IMR-90 (cell line): ENCODE results near the gene ZNF518A. TPM values are rescaled to one million over a fixed set of nuclear protein-coding genes. Genes with fewer than 3 reads are reported as not detected.
A peak's percentile ranks its signal among the peaks of the same experiment; 100 is the strongest.

Experiments
- ATAC-seq: fragments of 200-7000 bp; cut with Tn5 transposase; 2 replicates; pipeline ENCODE4 v1.9.1; 2020; ENCODE audit warnings: low read depth, mild to moderate bottlenecking, moderate library complexity
- BruUV-seq: library from RNA; stranded (reverse); fragments of 400-500 nt; replicated peaks from 2 replicates; lab custom pipeline; 2021; lab: Mats Ljungman, UMichigan
- CTCF ChIA-PET: fragments of 300-600 bp; formaldehyde crosslinking; extraction: SDS; loops from one replicate; lab custom pipeline; 2021; ENCODE audit warnings: antibody characterized with exemption; lab: Yijun Ruan, JAX
- POLR2A ChIA-PET: fragments of 300-600 bp; sonication (Branson Sonifier 250); formaldehyde crosslinking; loops from one replicate; lab custom pipeline; 2022; ENCODE audit warnings: antibody characterized with exemption; ENCODE audit not compliant: unreplicated experiment; lab: Charles Lee
- DNase-seq: peaks from one replicate; pipeline ENCODE4 v3.0.0; 2013
- H2AFZ ChIP-seq: replicated peaks from 2 replicates; pipeline ENCODE3; 2013; ENCODE audit warnings: low read length, mild to moderate bottlenecking; ENCODE audit not compliant: poor library complexity
- H2AK5ac ChIP-seq: 2 replicates; pipeline ENCODE4 v1.6.1; 2013; ENCODE audit warnings: low read depth, low read length, inconsistent platforms
- H2AK9ac ChIP-seq: replicated peaks from 2 replicates; pipeline ENCODE3; 2013; ENCODE audit warnings: mild to moderate bottlenecking, low read depth, low read length, moderate library complexity; ENCODE audit not compliant: poor library complexity
- H2BK120ac ChIP-seq: 2 replicates; pipeline ENCODE4 v1.6.1; 2013; ENCODE audit warnings: low read depth, low read length, inconsistent platforms
- H2BK15ac ChIP-seq: 3 replicates; pipeline ENCODE4 v1.6.1; 2013; ENCODE audit warnings: low read depth, low read length, inconsistent platforms
- H2BK20ac ChIP-seq: 2 replicates; pipeline ENCODE4 v1.6.1; 2013; ENCODE audit warnings: low read depth, mild to moderate bottlenecking, inconsistent platforms, low read length, moderate library complexity
- H2BK5ac ChIP-seq: 2 replicates; pipeline ENCODE4 v1.6.1; 2013; ENCODE audit warnings: mild to moderate bottlenecking, low read depth, low read length, inconsistent platforms; ENCODE audit not compliant: poor library complexity, severe bottlenecking
- H3K14ac ChIP-seq: replicated peaks from 2 replicates; pipeline ENCODE4 v1.6.1; 2013; ENCODE audit warnings: low read depth, low read length, inconsistent platforms
- H3K18ac ChIP-seq: 2 replicates; pipeline ENCODE4 v1.6.1; 2013; ENCODE audit warnings: low read depth, low read length, control low read depth
- H3K23ac ChIP-seq: 2 replicates; pipeline ENCODE4 v1.6.1; 2013; ENCODE audit warnings: low read depth, low read length, inconsistent platforms
- H3K27ac ChIP-seq: 2 replicates; pipeline ENCODE4 v1.5.1; 2013; ENCODE audit warnings: mild to moderate bottlenecking, control low read depth, low read length; ENCODE audit not compliant: insufficient read depth
- H3K27me3 ChIP-seq: 2 replicates; pipeline ENCODE4 v1.6.1; 2013; ENCODE audit warnings: low read length; ENCODE audit not compliant: control insufficient read depth, insufficient read depth
- H3K36me3 ChIP-seq: 2 replicates; pipeline ENCODE4 v1.6.1; 2013; ENCODE audit warnings: low read length, mixed read lengths; ENCODE audit not compliant: control insufficient read depth, insufficient read depth
- H3K4ac ChIP-seq: 2 replicates; pipeline ENCODE4 v1.6.1; 2013; ENCODE audit warnings: low read depth, low read length, inconsistent platforms
- H3K4me1 ChIP-seq: 2 replicates; pipeline ENCODE4 v1.6.1; 2013; ENCODE audit warnings: low read length, mixed read lengths; ENCODE audit not compliant: control insufficient read depth, insufficient read depth
- H3K4me2 ChIP-seq: 2 replicates; pipeline ENCODE4 v1.6.1; 2013; ENCODE audit warnings: low read depth, mild to moderate bottlenecking, control low read depth, low read length, moderate library complexity
- H3K4me3 ChIP-seq: 2 replicates; pipeline ENCODE4 v1.5.1; 2013; ENCODE audit warnings: low read depth, mild to moderate bottlenecking, control low read depth, low read length, moderate library complexity; ENCODE audit not compliant: insufficient read depth
- H3K56ac ChIP-seq: 2 replicates; pipeline ENCODE4 v1.6.1; 2013; ENCODE audit warnings: low read length, inconsistent platforms; ENCODE audit not compliant: insufficient read depth; ENCODE audit errors: extremely low read depth
- H3K79me1 ChIP-seq, 2 experiments: 2 replicates each; pipeline ENCODE4 v1.6.1; 2013; ENCODE audit warnings: low read length in 2 of 2, inconsistent platforms in 1 of 2, low read depth in 1 of 2
- H3K9ac ChIP-seq: 2 replicates; pipeline ENCODE4 v1.6.1; 2013; ENCODE audit warnings: low read depth, low read length, control low read depth
- H3K9me1 ChIP-seq: 2 replicates; pipeline ENCODE4 v1.6.1; 2013; ENCODE audit warnings: low read length, inconsistent platforms; ENCODE audit not compliant: insufficient read depth
- H3K9me3 ChIP-seq: 2 replicates; pipeline ENCODE4 v1.6.1; 2013; ENCODE audit warnings: low read length; ENCODE audit not compliant: control insufficient read depth, insufficient read depth
- H4K20me1 ChIP-seq: 2 replicates; pipeline ENCODE4 v1.6.1; 2013; ENCODE audit warnings: low read length, inconsistent platforms; ENCODE audit not compliant: insufficient read depth
- H4K5ac ChIP-seq: 2 replicates; pipeline ENCODE4 v1.6.1; 2013; ENCODE audit warnings: mild to moderate bottlenecking, low read depth, low read length, control low read depth
- H4K8ac ChIP-seq, 2 experiments: 2 replicates each; pipeline ENCODE4 v1.6.1; 2013; ENCODE audit warnings: low read depth in 2 of 2, low read length in 2 of 2, control low read depth in 1 of 2, inconsistent platforms in 1 of 2
- H4K91ac ChIP-seq: 2 replicates; pipeline ENCODE4 v1.6.1; 2013; ENCODE audit warnings: low read depth, low read length, inconsistent platforms; ENCODE audit not compliant: insufficient read depth
- CTCF ChIP-seq: conservative IDR thresholded peaks from 2 replicates; pipeline ENCODE4 v1.5.1; 2012; ENCODE audit warnings: mild to moderate bottlenecking, low read depth, low read length, improper control_type of control experiment
- ELK1 ChIP-seq: fragments of 150-350 bp; IDR thresholded peaks from 2 replicates; pipeline ENCODE4 v1.6.1; 2016; ENCODE audit warnings: low read depth, mild to moderate bottlenecking, low read length, moderate library complexity, borderline replicate concordance
- FOS ChIP-seq: fragments of 150-350 bp; IDR thresholded peaks from 2 replicates; pipeline ENCODE4 v1.6.1; 2016; ENCODE audit warnings: low read depth, low read length
- MAFK ChIP-seq: IDR thresholded peaks from 2 replicates; pipeline ENCODE4 v1.6.1; 2012; ENCODE audit warnings: low read depth, low read length, improper control_type of control experiment
- MAZ ChIP-seq: IDR thresholded peaks from 2 replicates; pipeline ENCODE4 v1.6.1; 2012; ENCODE audit warnings: low read depth, mild to moderate bottlenecking, low read length, improper control_type of control experiment, moderate library complexity, borderline replicate concordance
- NFE2L2 ChIP-seq: fragments of 150-350 bp; IDR thresholded peaks from 2 replicates; pipeline ENCODE4 v1.6.1; 2016; ENCODE audit warnings: low read depth, mild to moderate bottlenecking, low read length
- POLR2A ChIP-seq: IDR thresholded peaks from 2 replicates; pipeline ENCODE4 v1.6.1; 2012; ENCODE audit warnings: mild to moderate bottlenecking, low read depth, low read length
- SMC3 ChIP-seq: fragments of 150-350 bp; IDR thresholded peaks from 2 replicates; pipeline ENCODE4 v1.6.1; 2016; ENCODE audit warnings: low read depth, mild to moderate bottlenecking, antibody characterized with exemption, low read length, moderate library complexity
- USF2 ChIP-seq: fragments of 150-350 bp; IDR thresholded peaks from 2 replicates; pipeline ENCODE4 v1.6.1; 2017; ENCODE audit warnings: mild to moderate bottlenecking, antibody characterized with exemption, low read length, low read depth
- dilution Hi-C: fragments of 300-500 bp; cut with HindIII; formaldehyde crosslinking; loops from one replicate; pipeline ENCODE4 v1.14.3; 2018; ENCODE audit warnings: low sequenced_read_pairs; ENCODE audit not compliant: unreplicated experiment
- in situ Hi-C: fragments of 300-500 bp; cut with MboI; formaldehyde crosslinking; loops from 3 replicates; pipeline ENCODE4 v1.14.3; 2019; ENCODE audit warnings: low sequenced_read_pairs, inconsistent platforms, mixed read lengths
- intact Hi-C: fragments of 100-400 bp; cut with micrococcal nuclease; formaldehyde crosslinking; loops from 2 replicates; pipeline ENCODE4 v1.10.0; 2022
- polyA plus RNA-seq, 3 experiments: library from polyadenylated mRNA; depleted of rRNA; stranded (reverse); fragments of >200 nt; gene quantifications; 2 replicates each; pipeline ENCODE4 v1.2.3, GENCODE V29; 2012; ENCODE audit warnings: low replicate concordance in 1 of 3
- total RNA-seq: library from RNA; depleted of rRNA; stranded (reverse); fragments of >200 nt; gene quantifications from 2 replicates; pipeline ENCODE4 v1.2.3, GENCODE V29; 2012

ZNF518A gene
- total and polyA plus RNA-seq, 2 of the 4 experiments (the other 2 are of a cell fraction): 2.1 to 7.9 TPM

- no peak for TF ChIP-seq CTCF
These were observed 1.5 kb downstream of the ZNF518A start (continued) for GRCh38 chr10:96131621-96132020.

DNA sequence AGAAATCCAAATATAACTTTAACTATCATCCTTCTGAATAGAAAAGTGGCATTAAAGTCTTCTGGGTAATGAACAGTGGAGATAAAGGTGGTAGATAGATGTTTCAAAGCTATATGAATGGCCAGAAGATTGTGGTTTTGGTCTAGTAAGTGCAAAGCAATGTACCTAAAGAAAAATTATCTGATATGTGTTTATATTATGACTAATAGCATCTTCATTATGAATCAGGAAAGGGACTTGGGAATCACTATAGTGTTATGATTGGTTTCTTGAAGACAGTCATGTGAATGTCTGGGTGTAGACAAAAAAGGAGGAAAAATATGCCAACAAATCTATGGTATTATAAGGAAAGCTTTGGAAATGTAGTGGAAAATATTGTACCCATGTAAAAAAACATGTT lies 3.0 kb downstream of the ZNF518A start:
- no peak overlapping the region for H3K4me2 ChIP-seq
- in situ Hi-C loops: loop anchor here (5.0 kb wide), 1 partner anchor 86 kb away; no protein-coding TSS in a partner anchor
- CTCF ChIA-PET: no interaction called here

More for the DNA sequence above, 3.0 kb downstream of the ZNF518A start:
- Histone ChIP-seq H3K9me3 (no peaks in the 10 kb centered on the region), H4K91ac (no peak overlapping the region), H3K4me1 (no peaks in the 10 kb centered on the region), H2AK9ac (no peak overlapping the region), H3K56ac (no peak overlapping the region), H2BK120ac (no peak overlapping the region), H2BK15ac (no peak overlapping the region), H3K4ac (no peak overlapping the region), H3K27me3 (no peaks in the 10 kb centered on the region), H3K27ac (no peak overlapping the region), H3K23ac (no peak overlapping the region), H3K79me1 (peaks cover 0 to 7% of the 10 kb centered on the region in 2 experiments; a peak in 1 of 4 replicates), H2AK5ac (no peak overlapping the region), H2BK5ac (no peak overlapping the region), H3K4me3 (no peak overlapping the region), H3K36me3 (peaks cover 2% of the 10 kb centered on the region; the same call in 1 of the 2 replicates), H2AFZ (no peak overlapping the region), H3K9ac (no peak overlapping the region), H3K18ac (no peak overlapping the region), H3K14ac (no peak overlapping the region), H3K9me1 (no peaks in the 10 kb centered on the region), H4K5ac (no peak overlapping the region), H4K20me1 (no peaks in the 10 kb centered on the region), H2BK20ac (no peak overlapping the region), H4K8ac (no peak overlapping the region)
- POLR2A ChIA-PET: no interaction called here
- DNase-seq (peak; percentile 73), ATAC-seq (no peak)
- TF ChIP-seq CTCF (no peak), POLR2A (no peak), MAZ (no peak), USF2 (no peak), NFE2L2 (no peak), SMC3 (no peak), FOS (0 out of 2 replicates have a peak, but pooled peaks have one; percentile 26), ELK1 (no peak), MAFK (no peak)
- BruUV-seq: no TSS peak
- dilution Hi-C loops (no loop called here), intact Hi-C loops (no loop called here)
